Stimulated activated CD4-positive, alpha-beta T cell treated with anti-CD3 and anti-CD28 coated beads, Interleukin-15, amount 100 ng/mL, for 48 hours (primary cell): Measurements from ENCODE around the gene CEACAM18.
"Not testable (repeated sequence)": the region's sequence is repeated elsewhere in the genome, so short reads cannot be mapped to it uniquely, and the experiment has no call there.

Experiments used
- DNase-seq, 2 donors: peaks; one replicate each; pipeline ENCODE4 v3.0.0-alpha.2; 2020; ENCODE audit warnings: low read depth in 2 of 2

Gene CEACAM18

GRCh38 chr19:51461723-51462161 lies 16.6 kb upstream of the CEACAM18 start:
- no peak for DNase-seq

GRCh38 chr19:51462276-51462675 lies 16.1 kb upstream of the CEACAM18 start:
- no peak for DNase-seq

- DNase-seq = no peak
Observed at GRCh38 chr19:51462681-51463080, 15.7 kb upstream of the CEACAM18 start.

- DNase-seq = not testable (repeated sequence)
Observed at GRCh38 chr19:51463976-51464581, 14.3 kb upstream of the CEACAM18 start.

GRCh38 chr19:51466723-51467122 lies 11.6 kb upstream of the CEACAM18 start:
- no peak for DNase-seq

- no peak for DNase-seq
Observed at GRCh38 chr19:51467864-51468544, 10.3 kb upstream of the CEACAM18 start.

- no peak for DNase-seq
Observed at GRCh38 chr19:51468545-51468920, 9.8 kb upstream of the CEACAM18 start.

- no peak for DNase-seq
Observed at GRCh38 chr19:51469162-51469561, 9.2 kb upstream of the CEACAM18 start.

GRCh38 chr19:51469629-51470028 lies 8.7 kb upstream of the CEACAM18 start:
- DNase-seq = no peak

GRCh38 chr19:51470966-51471365 lies 7.4 kb upstream of the CEACAM18 start:
- DNase-seq = no peak

- DNase-seq = no peak
Observed at GRCh38 chr19:51471527-51471926, 6.8 kb upstream of the CEACAM18 start.

- DNase-seq = no peak
Observed at GRCh38 chr19:51472607-51473006, 5.7 kb upstream of the CEACAM18 start.

GRCh38 chr19:51473009-51473707 lies 5.2 kb upstream of the CEACAM18 start:
- DNase-seq = peak; percentile 75 to 89

GRCh38 chr19:51476164-51476563 lies 2.2 kb upstream of the CEACAM18 start:
- no peak for DNase-seq

GRCh38 chr19:51477344-51477743 lies 995 bp upstream of the CEACAM18 start:
- no peak for DNase-seq

GRCh38 chr19:51479531-51480331 lies 1.4 kb downstream of the CEACAM18 start:
- DNase-seq = peak; percentile 36 to 43

- peak in 1 of 2 donors; percentile 10 for DNase-seq
Observed at GRCh38 chr19:51480590-51480989, 2.3 kb downstream of the CEACAM18 start.

- no peak for DNase-seq
Observed at GRCh38 chr19:51485960-51486660, 7.8 kb downstream of the CEACAM18 start.

GRCh38 chr19:51488491-51488890 lies 10.2 kb downstream of the CEACAM18 start:
- no peak for DNase-seq

GRCh38 chr19:51489113-51489512 lies 10.8 kb downstream of the CEACAM18 start:
- peak in 1 of 2 donors; percentile 10 for DNase-seq

GRCh38 chr19:51490676-51491075 lies 12.3 kb downstream of the CEACAM18 start:
- no peak for DNase-seq
